CD8-positive, alpha-beta memory T cell (primary cell): ENCODE measurements around the gene DSCAM. TPM values are rescaled to one million over a fixed set of nuclear protein-coding genes. Genes with fewer than 3 reads are reported as not detected.

Experiments used
- CTCF ChIA-PET: fragments of 350-600 bp; sonication (Branson Sonifier 250); formaldehyde crosslinking; loops from one replicate; lab custom pipeline; 2021; ENCODE audit warnings: antibody characterized with exemption; lab: Charles Lee
- POLR2A ChIA-PET: fragments of 350-600 bp; sonication (Branson Sonifier 250); formaldehyde crosslinking; loops from one replicate; lab custom pipeline; 2021; ENCODE audit warnings: antibody characterized with exemption; lab: Charles Lee
- DNase-seq, 5 donors: peaks; one replicate each; pipeline versions ENCODE4 v3.0.0 to v3.0.0-alpha.2; 2020 to 2022; ENCODE audit warnings: mixed read lengths in 1 of 5
- H3K27ac ChIP-seq: one replicate; pipeline ENCODE4 v1.7.0; 2013; ENCODE audit warnings: low read depth, mild to moderate bottlenecking, low read length, moderate library complexity
- H3K27me3 ChIP-seq: 2 replicates; pipeline ENCODE4 v1.7.0; 2013; ENCODE audit warnings: low read length, mild to moderate bottlenecking; ENCODE audit not compliant: insufficient read depth, poor library complexity, severe bottlenecking
- H3K36me3 ChIP-seq: 2 replicates; pipeline ENCODE4 v1.7.0; 2013; ENCODE audit warnings: mild to moderate bottlenecking, low read length, moderate library complexity; ENCODE audit not compliant: insufficient read depth
- H3K4me1 ChIP-seq: 2 replicates; pipeline ENCODE4 v1.7.0; 2013; ENCODE audit warnings: mild to moderate bottlenecking, low read length, moderate library complexity; ENCODE audit not compliant: insufficient read depth
- H3K4me3 ChIP-seq: 2 replicates; pipeline ENCODE4 v1.7.0; 2013; ENCODE audit warnings: mild to moderate bottlenecking, low read length
- H3K9me3 ChIP-seq: 2 replicates; pipeline ENCODE4 v1.7.0; 2013; ENCODE audit warnings: mild to moderate bottlenecking, low read length
- H3K27ac Mint-ChIP-seq, 8 donors: one replicate each; pipeline ENCODE4 v1.8.0; 2020 to 2021; ENCODE audit warnings: mixed read lengths in 8 of 8, mild to moderate bottlenecking in 6 of 8, inconsistent platforms in 3 of 8, moderate library complexity in 3 of 8
- H3K27me3 Mint-ChIP-seq, 2 donors: one replicate each; pipeline ENCODE4 v1.8.0; 2020 to 2021; ENCODE audit warnings: mixed read lengths in 2 of 2, mild to moderate bottlenecking in 1 of 2, moderate library complexity in 1 of 2
- H3K36me3 Mint-ChIP-seq, 3 donors: one replicate each; pipeline ENCODE4 v1.8.0; 2020 to 2021; ENCODE audit warnings: mixed read lengths in 3 of 3, inconsistent platforms in 1 of 3, mild to moderate bottlenecking in 1 of 3
- H3K4me1 Mint-ChIP-seq, 3 donors: one replicate each; pipeline ENCODE4 v1.8.0; 2020 to 2021; ENCODE audit warnings: mixed read lengths in 3 of 3, inconsistent platforms in 1 of 3, mild to moderate bottlenecking in 1 of 3
- H3K4me3 Mint-ChIP-seq, 7 donors: one replicate each; pipeline ENCODE4 v1.8.0; 2020 to 2021; ENCODE audit warnings: mixed read lengths in 7 of 7, mild to moderate bottlenecking in 6 of 7, moderate library complexity in 4 of 7, inconsistent platforms in 2 of 7
- H3K9me3 Mint-ChIP-seq, 5 donors: one replicate each; pipeline ENCODE4 v1.8.0; 2020 to 2022; ENCODE audit warnings: mixed read lengths in 5 of 5, mild to moderate bottlenecking in 3 of 5, moderate library complexity in 2 of 5, inconsistent platforms in 1 of 5
- polyA plus RNA-seq: library from polyadenylated mRNA; unstranded; fragments of 300-500 nt; fragmentation: Illumina TruSeq; gene quantifications from one replicate; pipeline ENCODE4 v1.2.3, GENCODE V29; 2021
- total RNA-seq, 2 experiments: library from RNA; stranded (reverse); gene quantifications; one replicate each; pipeline ENCODE4 v1.2.3, GENCODE V29; 2021

The DSCAM gene
- total and polyA plus RNA-seq, 3 experiments from 2014 or later: not detected

GRCh38 chr21:40060083-40060677, 786.8 kb downstream of the DSCAM start:
- Histone ChIP-seq H3K4me1 (no peaks in the 10 kb centered on the region), H3K36me3 (no peaks in the 10 kb centered on the region), H3K27ac (no peak overlapping the region), H3K27me3 (no peaks in the 10 kb centered on the region), H3K4me3 (no peak overlapping the region), H3K9me3 (no peaks in the 10 kb centered on the region)
- no peak overlapping the region for H3K27ac Mint-ChIP-seq
- CTCF ChIA-PET: no interaction called here
- H3K4me1 Mint-ChIP-seq: no peaks in the 10 kb centered on the region
- H3K4me3 Mint-ChIP-seq: no peak overlapping the region
- no peaks in the 10 kb centered on the region for H3K36me3 Mint-ChIP-seq
- no peak for DNase-seq
- POLR2A ChIA-PET: no interaction called here
- peaks cover 5 to 19% (median 7%) of the 10 kb centered on the region in 5 donors for H3K9me3 Mint-ChIP-seq
- H3K27me3 Mint-ChIP-seq: no peaks in the 10 kb centered on the region

- ChIA-PET POLR2A (no interaction called here), CTCF (no interaction called here)
- no peak overlapping the region for H3K27ac ChIP-seq
- no peak overlapping the region for H3K27ac Mint-ChIP-seq
- no peaks in the 10 kb centered on the region for H3K36me3 Mint-ChIP-seq
- no peak for DNase-seq
- H3K4me3 Mint-ChIP-seq: no peak overlapping the region
- no peak overlapping the region for H3K4me3 ChIP-seq
- no peaks in the 10 kb centered on the region for H3K27me3 ChIP-seq
- H3K27me3 Mint-ChIP-seq: no peaks in the 10 kb centered on the region
- H3K9me3 Mint-ChIP-seq: peaks cover 3 to 15% (median 6%) of the 10 kb centered on the region in 5 donors
- no peaks in the 10 kb centered on the region for H3K4me1 ChIP-seq
- no peaks in the 10 kb centered on the region for H3K4me1 Mint-ChIP-seq
- H3K36me3 ChIP-seq: no peaks in the 10 kb centered on the region
- no peaks in the 10 kb centered on the region for H3K9me3 ChIP-seq
These were observed 789.6 kb downstream of the DSCAM start for GRCh38 chr21:40057331-40057730.

- CTCF ChIA-PET: no interaction called here
These were observed 790.9 kb downstream of the DSCAM start for GRCh38 chr21:40056031-40056430.

GRCh38 chr21:40054403-40054802, 792.6 kb downstream of the DSCAM start:
- Mint-ChIP-seq H3K27ac (no peak overlapping the region), H3K9me3 (peaks cover 3 to 7% (median 5%) of the 10 kb centered on the region in 5 donors), H3K4me3 (no peak overlapping the region), H3K27me3 (no peaks in the 10 kb centered on the region), H3K4me1 (no peaks in the 10 kb centered on the region), H3K36me3 (no peaks in the 10 kb centered on the region)
- CTCF ChIA-PET: no interaction called here
- Histone ChIP-seq H3K4me3 (no peak overlapping the region), H3K27ac (no peak overlapping the region), H3K9me3 (no peaks in the 10 kb centered on the region), H3K36me3 (no peaks in the 10 kb centered on the region), H3K4me1 (no peaks in the 10 kb centered on the region), H3K27me3 (no peaks in the 10 kb centered on the region)
- POLR2A ChIA-PET: no interaction called here
- no peak for DNase-seq

More at GRCh38 chr21:40056031-40056430, 790.9 kb downstream of the DSCAM start:
- no peak overlapping the region for H3K4me3 ChIP-seq
- no peak for DNase-seq
- no peaks in the 10 kb centered on the region for H3K36me3 Mint-ChIP-seq
- H3K4me1 Mint-ChIP-seq: no peaks in the 10 kb centered on the region
- H3K9me3 ChIP-seq: no peaks in the 10 kb centered on the region
- H3K36me3 ChIP-seq: no peaks in the 10 kb centered on the region
- no peaks in the 10 kb centered on the region for H3K27me3 ChIP-seq
- H3K27me3 Mint-ChIP-seq: no peaks in the 10 kb centered on the region
- H3K4me1 ChIP-seq: no peaks in the 10 kb centered on the region
- POLR2A ChIA-PET: no interaction called here
- H3K27ac ChIP-seq: no peak overlapping the region
- H3K4me3 Mint-ChIP-seq: no peak overlapping the region
- peaks cover 3 to 9% (median 6%) of the 10 kb centered on the region in 5 donors for H3K9me3 Mint-ChIP-seq
- no peak overlapping the region for H3K27ac Mint-ChIP-seq

GRCh38 chr21:40053007-40053406, 794.0 kb downstream of the DSCAM start:
- H3K27me3 Mint-ChIP-seq: no peaks in the 10 kb centered on the region
- no peak for DNase-seq
- Histone ChIP-seq H3K27me3 (no peaks in the 10 kb centered on the region), H3K36me3 (no peaks in the 10 kb centered on the region), H3K4me1 (no peaks in the 10 kb centered on the region), H3K9me3 (no peaks in the 10 kb centered on the region), H3K27ac (no peak overlapping the region), H3K4me3 (no peak overlapping the region)
- ChIA-PET POLR2A (no interaction called here), CTCF (no interaction called here)
- H3K9me3 Mint-ChIP-seq: peaks cover 3 to 6% (median 5%) of the 10 kb centered on the region in 5 donors
- H3K4me1 Mint-ChIP-seq: no peaks in the 10 kb centered on the region
- no peaks in the 10 kb centered on the region for H3K36me3 Mint-ChIP-seq
- H3K4me3 Mint-ChIP-seq: no peak overlapping the region
- no peak overlapping the region for H3K27ac Mint-ChIP-seq

GRCh38 chr21:40052276-40052675, 794.7 kb downstream of the DSCAM start:
- Histone ChIP-seq H3K4me3 (no peak overlapping the region), H3K27me3 (no peaks in the 10 kb centered on the region), H3K4me1 (no peaks in the 10 kb centered on the region), H3K27ac (no peak overlapping the region), H3K9me3 (no peaks in the 10 kb centered on the region), H3K36me3 (no peaks in the 10 kb centered on the region)
- H3K4me3 Mint-ChIP-seq: no peak overlapping the region
- POLR2A ChIA-PET: no interaction called here
- peaks cover 2 to 6% (median 4%) of the 10 kb centered on the region in 5 donors for H3K9me3 Mint-ChIP-seq
- H3K36me3 Mint-ChIP-seq: no peaks in the 10 kb centered on the region
- no peak overlapping the region for H3K27ac Mint-ChIP-seq
- CTCF ChIA-PET: no interaction called here
- H3K4me1 Mint-ChIP-seq: no peaks in the 10 kb centered on the region
- no peak for DNase-seq
- H3K27me3 Mint-ChIP-seq: no peaks in the 10 kb centered on the region

- Mint-ChIP-seq H3K4me3 (no peak overlapping the region), H3K27ac (no peak overlapping the region), H3K27me3 (no peaks in the 10 kb centered on the region), H3K4me1 (no peaks in the 10 kb centered on the region), H3K9me3 (peaks cover 2 to 8% (median 4%) of the 10 kb centered on the region in 5 donors), H3K36me3 (no peaks in the 10 kb centered on the region)
- H3K27me3 ChIP-seq: no peaks in the 10 kb centered on the region
- no peaks in the 10 kb centered on the region for H3K9me3 ChIP-seq
- H3K4me3 ChIP-seq: no peak overlapping the region
- H3K36me3 ChIP-seq: no peaks in the 10 kb centered on the region
- ChIA-PET CTCF (no interaction called here), POLR2A (no interaction called here)
- no peak for DNase-seq
- no peaks in the 10 kb centered on the region for H3K4me1 ChIP-seq
- no peak overlapping the region for H3K27ac ChIP-seq
These were observed 795.2 kb downstream of the DSCAM start for GRCh38 chr21:40051801-40052200.

GRCh38 chr21:40049931-40050290, 797.0 kb downstream of the DSCAM start:
- peaks cover 2 to 12% (median 4%) of the 10 kb centered on the region in 5 donors for H3K9me3 Mint-ChIP-seq
- no peak for DNase-seq
- no peaks in the 10 kb centered on the region for H3K27me3 ChIP-seq
- H3K9me3 ChIP-seq: no peaks in the 10 kb centered on the region
- no peak overlapping the region for H3K27ac ChIP-seq
- no peaks in the 10 kb centered on the region for H3K36me3 Mint-ChIP-seq
- H3K4me3 ChIP-seq: no peak overlapping the region
- no peak overlapping the region for H3K4me3 Mint-ChIP-seq
- H3K4me1 ChIP-seq: no peaks in the 10 kb centered on the region
- no peaks in the 10 kb centered on the region for H3K27me3 Mint-ChIP-seq
- H3K27ac Mint-ChIP-seq: no peak overlapping the region
- no peaks in the 10 kb centered on the region for H3K4me1 Mint-ChIP-seq
- CTCF ChIA-PET: no interaction called here
- POLR2A ChIA-PET: no interaction called here
- no peaks in the 10 kb centered on the region for H3K36me3 ChIP-seq
